ENCODE results near the gene ADAMTSL3.

- no peak for TF ChIP-seq CTCF (conservative IDR thresholded peaks at IDR 0.05; ENCODE audit: low read length)
- no peak for TF ChIP-seq EZH2phosphoT487 (IDR thresholded peaks at IDR 0.05; ENCODE audit: borderline replicate concordance)
Measured at GRCh38 chr15:83776986-83777385, 123.1 kb downstream of the ADAMTSL3 start.
